ENCODE measurements around the gene C16orf95. TPM values are rescaled to one million over a fixed set of nuclear protein-coding genes. Genes with fewer than 3 reads are reported as not detected.

The C16orf95 gene
- total and polyA plus RNA-seq, 4 donors = 0.48 to 4.3 (median 2.1) TPM

DNA sequence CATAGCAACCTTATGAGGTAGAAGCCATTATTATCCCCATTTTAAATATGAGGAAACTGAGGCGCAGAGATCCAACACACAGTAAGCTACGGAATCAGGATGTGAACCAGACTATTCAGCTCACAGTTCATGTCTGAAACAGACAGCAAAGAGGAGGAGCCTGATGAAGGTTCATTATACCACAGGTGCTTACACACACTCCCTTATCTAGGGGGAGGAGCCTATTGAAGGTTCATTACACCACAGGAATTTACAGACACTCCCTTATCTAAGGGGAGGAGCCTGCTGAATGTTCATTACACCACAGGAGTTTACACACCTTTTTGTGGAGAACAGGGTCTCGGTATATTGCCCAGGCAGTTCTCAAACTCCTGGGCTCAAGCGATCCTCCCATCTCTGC, 21.9 kb downstream of the C16orf95 start:
- Histone ChIP-seq H3K4me3 (no peak overlapping the region), H3K27ac (ENCODE audit: low read depth in 1 of 2, low read length in 1 of 2) (no peak overlapping the region), H3K36me3 (ENCODE audit: control insufficient read depth in 4 of 4, insufficient read depth in 4 of 4, low read length in 4 of 4) (no peaks in the 10 kb centered on the region), H3K27me3 (ENCODE audit: control insufficient read depth in 3 of 3, insufficient read depth in 3 of 3, low read length in 2 of 3) (no peaks in the 10 kb centered on the region), H3K4me1 (ENCODE audit: control insufficient read depth in 5 of 5, insufficient read depth in 5 of 5, low read length in 5 of 5) (no peaks in the 10 kb centered on the region), H3K9ac (ENCODE audit: insufficient read depth in 1 of 2, low read length in 2 of 2) (no peak overlapping the region), H3K9me3 (ENCODE audit: control insufficient read depth in 4 of 4, insufficient read depth in 3 of 4, low read length in 3 of 4) (no peaks in the 10 kb centered on the region)
- no peak for ATAC-seq (ENCODE audit: insufficient read depth, low FRiP score)
- 79 to 87% methylated on average over 4 of the region's 4 CpGs for WGBS, 2 donors
- TF ChIP-seq, protein P1, sequence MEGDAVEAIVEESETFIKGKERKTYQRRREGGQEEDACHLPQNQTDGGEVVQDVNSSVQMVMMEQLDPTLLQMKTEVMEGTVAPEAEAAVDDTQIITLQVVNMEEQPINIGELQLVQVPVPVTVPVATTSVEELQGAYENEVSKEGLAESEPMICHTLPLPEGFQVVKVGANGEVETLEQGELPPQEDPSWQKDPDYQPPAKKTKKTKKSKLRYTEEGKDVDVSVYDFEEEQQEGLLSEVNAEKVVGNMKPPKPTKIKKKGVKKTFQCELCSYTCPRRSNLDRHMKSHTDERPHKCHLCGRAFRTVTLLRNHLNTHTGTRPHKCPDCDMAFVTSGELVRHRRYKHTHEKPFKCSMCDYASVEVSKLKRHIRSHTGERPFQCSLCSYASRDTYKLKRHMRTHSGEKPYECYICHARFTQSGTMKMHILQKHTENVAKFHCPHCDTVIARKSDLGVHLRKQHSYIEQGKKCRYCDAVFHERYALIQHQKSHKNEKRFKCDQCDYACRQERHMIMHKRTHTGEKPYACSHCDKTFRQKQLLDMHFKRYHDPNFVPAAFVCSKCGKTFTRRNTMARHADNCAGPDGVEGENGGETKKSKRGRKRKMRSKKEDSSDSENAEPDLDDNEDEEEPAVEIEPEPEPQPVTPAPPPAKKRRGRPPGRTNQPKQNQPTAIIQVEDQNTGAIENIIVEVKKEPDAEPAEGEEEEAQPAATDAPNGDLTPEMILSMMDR (IDR thresholded peaks at IDR 0.05; ENCODE audit: control extremely low read depth, extremely low read depth) = no peak
- no peak for DNase-seq

DNA sequence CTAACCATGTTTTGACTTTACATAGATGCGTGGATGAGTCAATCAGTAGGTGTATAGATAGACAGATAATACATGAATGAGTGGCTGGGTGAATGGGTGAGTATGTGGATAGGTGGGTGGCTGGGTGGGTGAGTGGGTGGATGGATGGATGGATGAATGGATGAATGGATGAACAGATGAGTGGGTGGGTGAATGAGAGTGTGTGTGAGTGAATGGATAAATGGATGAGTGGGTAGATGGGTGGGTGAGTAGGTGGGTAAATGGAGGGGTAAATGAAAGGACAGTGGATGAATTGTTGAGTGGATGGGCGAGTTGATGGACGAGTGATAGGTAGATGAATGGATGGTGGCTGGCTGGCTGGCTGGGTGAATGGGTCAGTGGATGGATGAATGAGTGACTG, 23.2 kb downstream of the C16orf95 start:
- ATAC-seq (ENCODE audit: insufficient read depth, low FRiP score) (no peak), DNase-seq (no peak)
- TF ChIP-seq, protein P1 (IDR thresholded peaks at IDR 0.05; ENCODE audit: control extremely low read depth, extremely low read depth) = no peak
- Histone ChIP-seq H3K4me1 (ENCODE audit: control insufficient read depth in 5 of 5, insufficient read depth in 5 of 5, low read length in 5 of 5) (no peaks in the 10 kb centered on the region), H3K4me3 (no peak overlapping the region), H3K36me3 (ENCODE audit: control insufficient read depth in 4 of 4, insufficient read depth in 4 of 4, low read length in 4 of 4) (no peaks in the 10 kb centered on the region), H3K27me3 (ENCODE audit: control insufficient read depth in 3 of 3, insufficient read depth in 3 of 3, low read length in 2 of 3) (no peaks in the 10 kb centered on the region), H3K27ac (ENCODE audit: low read depth in 1 of 2, low read length in 1 of 2) (no peak overlapping the region), H3K9ac (ENCODE audit: insufficient read depth in 1 of 2, low read length in 2 of 2) (no peak overlapping the region), H3K9me3 (ENCODE audit: control insufficient read depth in 4 of 4, insufficient read depth in 3 of 4, low read length in 3 of 4) (no peaks in the 10 kb centered on the region)
- WGBS, 2 donors = 95 to 96% methylated on average over 3 of the region's 3 CpGs

DNA sequence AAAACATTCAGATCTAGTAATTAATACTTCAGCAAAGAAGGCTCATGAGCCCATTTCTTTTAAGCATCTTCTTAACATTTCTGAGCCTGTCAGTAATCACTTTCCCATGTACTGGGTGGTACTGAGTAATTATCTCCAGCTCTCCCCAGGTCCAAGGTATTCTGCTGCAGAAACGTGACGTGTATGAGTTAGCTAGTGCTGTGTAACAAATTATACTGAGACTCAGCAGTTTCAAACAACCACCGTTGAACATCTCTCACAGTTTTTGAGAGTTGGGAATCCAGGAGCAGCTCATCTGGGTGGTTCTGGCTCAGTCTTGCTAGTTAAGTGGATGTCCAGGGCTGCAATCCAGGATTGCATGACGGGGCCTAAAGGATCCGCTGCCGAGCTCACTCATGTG, 25.2 kb downstream of the C16orf95 start:
- Histone ChIP-seq H3K36me3 (ENCODE audit: control insufficient read depth in 4 of 4, insufficient read depth in 4 of 4, low read length in 4 of 4) (no peaks in the 10 kb centered on the region), H3K4me3 (no peak overlapping the region), H3K9ac (ENCODE audit: insufficient read depth in 1 of 2, low read length in 2 of 2) (no peak overlapping the region), H3K4me1 (ENCODE audit: control insufficient read depth in 5 of 5, insufficient read depth in 5 of 5, low read length in 5 of 5) (no peaks in the 10 kb centered on the region), H3K27me3 (ENCODE audit: control insufficient read depth in 3 of 3, insufficient read depth in 3 of 3, low read length in 2 of 3) (no peaks in the 10 kb centered on the region), H3K9me3 (ENCODE audit: control insufficient read depth in 4 of 4, insufficient read depth in 3 of 4, low read length in 3 of 4) (peaks cover 0 to 4% (median 0%) of the 10 kb centered on the region in 4 donors), H3K27ac (ENCODE audit: low read depth in 1 of 2, low read length in 1 of 2) (no peak overlapping the region)
- 91 to 96% methylated on average over 6 of the region's 6 CpGs for whole genome bisulfite sequencing, 2 donors
- TF ChIP-seq, protein P1 (IDR thresholded peaks at IDR 0.05; ENCODE audit: control extremely low read depth, extremely low read depth) = no peak
- DNase-seq = no peak
- ATAC-seq (ENCODE audit: insufficient read depth, low FRiP score) = no peak

DNA sequence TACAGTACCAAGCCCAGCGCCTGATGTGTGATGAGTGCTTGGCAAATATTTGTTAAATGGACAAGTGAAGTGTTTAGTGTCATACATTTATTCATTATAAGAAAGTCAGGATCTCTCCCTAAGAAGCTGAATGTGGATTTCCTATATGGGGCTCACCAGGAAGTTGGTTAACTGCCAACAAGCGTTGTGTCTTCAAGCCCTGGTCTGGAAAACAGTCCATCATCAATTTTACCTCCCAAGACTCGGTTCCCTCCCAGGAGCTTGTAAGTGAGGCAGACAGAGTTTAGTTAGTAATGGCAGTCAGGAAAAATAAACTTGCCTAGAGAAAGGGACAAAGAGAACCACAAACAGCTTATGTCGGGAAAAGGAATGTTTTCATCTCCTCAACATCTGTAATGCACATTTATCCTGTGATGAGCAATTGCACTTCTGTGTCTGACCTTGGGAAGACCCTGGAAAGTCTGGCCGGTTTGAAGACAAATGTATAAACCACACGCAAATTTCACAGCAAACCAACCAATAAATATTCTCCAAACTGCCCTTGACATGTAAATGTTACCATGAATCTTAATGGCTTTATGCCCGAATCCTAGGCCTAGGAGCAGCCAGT, 28.3 kb downstream of the C16orf95 start:
- TF ChIP-seq, protein P1 (IDR thresholded peaks at IDR 0.05; ENCODE audit: control extremely low read depth, extremely low read depth) = no peak
- Histone ChIP-seq H3K9me3 (ENCODE audit: control insufficient read depth in 4 of 4, insufficient read depth in 3 of 4, low read length in 3 of 4) (peaks cover 0 to 5% (median 0%) of the 10 kb centered on the region in 4 donors), H3K4me3 (no peak overlapping the region), H3K9ac (ENCODE audit: insufficient read depth in 1 of 2, low read length in 2 of 2) (no peak overlapping the region), H3K4me1 (ENCODE audit: control insufficient read depth in 5 of 5, insufficient read depth in 5 of 5, low read length in 5 of 5) (no peaks in the 10 kb centered on the region), H3K27ac (ENCODE audit: low read depth in 1 of 2, low read length in 1 of 2) (no peak overlapping the region), H3K36me3 (ENCODE audit: control insufficient read depth in 4 of 4, insufficient read depth in 4 of 4, low read length in 4 of 4) (no peaks in the 10 kb centered on the region), H3K27me3 (ENCODE audit: control insufficient read depth in 3 of 3, insufficient read depth in 3 of 3, low read length in 2 of 3) (no peaks in the 10 kb centered on the region)
- ATAC-seq (ENCODE audit: insufficient read depth, low FRiP score) = no peak
- DNase-seq = no peak
- WGBS, 2 donors = 66 to 69% methylated on average over 7 of the region's 7 CpGs

Data from lung (tissue), 12 donors.